Measurements from ENCODE around the gene HDAC11. TPM values are rescaled to one million over a fixed set of nuclear protein-coding genes. Genes with fewer than 3 reads are reported as not detected.

The HDAC11 gene
- total and polyA plus RNA-seq, 2 of the 13 experiments (the other 11 are each of a cell fraction or from before 2014, with no cell fraction given): 13.7 to 33.1 TPM

GRCh38 chr3:13475871-13476590 lies 4.1 kb upstream of the HDAC11 start (continued):
- TF ChIP-seq ZNF570 (CRISPR knock-in tag; IDR thresholded peaks at IDR 0.05; ENCODE audit: borderline replicate concordance) (no peak), MBNL3 (CRISPR knock-in tag; conservative IDR thresholded peaks at IDR 0.05) (no peak), XBP1 (CRISPR knock-in tag; IDR thresholded peaks at IDR 0.05) (no peak), KMT2B (CRISPR knock-in tag; IDR thresholded peaks at IDR 0.05) (peak; percentile 43; the same call in 1 of the 2 replicates), ZNF563 (CRISPR knock-in tag; IDR thresholded peaks at IDR 0.05) (no peak), KLF16 (CRISPR knock-in tag; IDR thresholded peaks at IDR 0.05) (peak in 1 of 2 experiments; percentile 80; a peak in 2 of 4 replicates), NR3C1 (CRISPR knock-in tag; IDR thresholded peaks at IDR 0.05) (no peak), TP53 (CRISPR knock-in tag; conservative IDR thresholded peaks at IDR 0.05) (no peak), PAXIP1 (CRISPR knock-in tag; conservative IDR thresholded peaks at IDR 0.05) (peak; percentile 93), PRMT3 (CRISPR knock-in tag; IDR thresholded peaks at IDR 0.05; ENCODE audit: borderline replicate concordance, low read depth) (no peak), MIER3 (CRISPR knock-in tag; IDR thresholded peaks at IDR 0.05; ENCODE audit: borderline replicate concordance) (peak; percentile 56; the same call in 1 of the 2 replicates), HDAC2 (CRISPR knock-in tag; IDR thresholded peaks at IDR 0.05) (peak; percentile 94), ZSCAN12 (CRISPR knock-in tag; IDR thresholded peaks at IDR 0.05) (0 out of 2 replicates have a peak, but pooled peaks have one; percentile 19), ZNF20 (CRISPR knock-in tag; IDR thresholded peaks at IDR 0.05) (no peak), DMAP1 (CRISPR knock-in tag; IDR thresholded peaks at IDR 0.05) (0 out of 2 replicates have a peak, but pooled peaks have one; percentile 33), ZNF83 (CRISPR knock-in tag; IDR thresholded peaks at IDR 0.05; ENCODE audit: borderline replicate concordance) (no peak), GZF1 (CRISPR knock-in tag; IDR thresholded peaks at IDR 0.05) (no peak)

Data from HepG2 (cell line).